ENCODE data around the gene POC1B.

DNA sequence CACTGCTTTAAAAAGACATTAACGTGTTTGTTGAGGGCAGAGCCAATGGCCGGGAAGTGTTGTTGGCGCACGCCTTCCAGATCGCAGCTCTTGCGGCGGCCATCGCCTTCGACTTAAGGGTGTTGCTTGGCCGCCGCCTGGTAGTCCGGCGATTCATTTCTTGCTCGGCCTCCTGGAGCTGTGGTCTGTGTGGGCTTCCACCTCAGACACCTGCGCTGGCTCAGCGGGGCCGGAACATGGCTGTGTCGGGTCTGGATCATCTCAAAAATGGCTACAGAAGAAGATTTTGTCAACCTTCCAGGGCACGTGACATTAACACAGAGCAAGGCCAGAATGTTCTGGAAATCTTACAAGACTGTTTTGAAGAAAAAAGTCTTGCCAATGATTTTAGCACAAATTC lies 26.0 kb downstream of the POC1B start:
- no peak for TF ChIP-seq POLR2AphosphoS5 (IDR thresholded peaks at IDR 0.05)
- TF ChIP-seq, protein P1, sequence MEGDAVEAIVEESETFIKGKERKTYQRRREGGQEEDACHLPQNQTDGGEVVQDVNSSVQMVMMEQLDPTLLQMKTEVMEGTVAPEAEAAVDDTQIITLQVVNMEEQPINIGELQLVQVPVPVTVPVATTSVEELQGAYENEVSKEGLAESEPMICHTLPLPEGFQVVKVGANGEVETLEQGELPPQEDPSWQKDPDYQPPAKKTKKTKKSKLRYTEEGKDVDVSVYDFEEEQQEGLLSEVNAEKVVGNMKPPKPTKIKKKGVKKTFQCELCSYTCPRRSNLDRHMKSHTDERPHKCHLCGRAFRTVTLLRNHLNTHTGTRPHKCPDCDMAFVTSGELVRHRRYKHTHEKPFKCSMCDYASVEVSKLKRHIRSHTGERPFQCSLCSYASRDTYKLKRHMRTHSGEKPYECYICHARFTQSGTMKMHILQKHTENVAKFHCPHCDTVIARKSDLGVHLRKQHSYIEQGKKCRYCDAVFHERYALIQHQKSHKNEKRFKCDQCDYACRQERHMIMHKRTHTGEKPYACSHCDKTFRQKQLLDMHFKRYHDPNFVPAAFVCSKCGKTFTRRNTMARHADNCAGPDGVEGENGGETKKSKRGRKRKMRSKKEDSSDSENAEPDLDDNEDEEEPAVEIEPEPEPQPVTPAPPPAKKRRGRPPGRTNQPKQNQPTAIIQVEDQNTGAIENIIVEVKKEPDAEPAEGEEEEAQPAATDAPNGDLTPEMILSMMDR (IDR thresholded peaks at IDR 0.05): no peak
- TF ChIP-seq POLR2A (IDR thresholded peaks at IDR 0.05): no peak
